GM18951 (cell line): ENCODE measurements around the gene PHACTR3.

ENCODE experiments used
- POLR2A ChIP-seq: IDR thresholded peaks from 4 replicates; pipeline ENCODE4 v1.6.1; 2011; ENCODE audit warnings: mild to moderate bottlenecking; ENCODE audit not compliant: insufficient read length, insufficient read depth; ENCODE audit errors: extremely low read depth
- in situ Hi-C: fragments of 300-500 bp; cut with MboI; formaldehyde crosslinking; loops from one replicate; pipeline ENCODE4 v1.12.0; 2022; ENCODE audit warnings: low sequenced_read_pairs, mixed read lengths, inconsistent platforms; ENCODE audit not compliant: unreplicated experiment

The PHACTR3 gene

GRCh38 chr20:59644371-59644939 is 40.1 kb downstream of the PHACTR3 start:
- no peak for TF ChIP-seq POLR2A
- in situ Hi-C loops, result no loop called here

- in situ Hi-C loops, result no loop called here
- no peak for TF ChIP-seq POLR2A
Measured at GRCh38 chr20:59645271-59645670, 40.9 kb downstream of the PHACTR3 start.

GRCh38 chr20:59645761-59646171 is 41.4 kb downstream of the PHACTR3 start:
- in situ Hi-C loops, result no loop called here
- no peak for TF ChIP-seq POLR2A

- no peak for TF ChIP-seq POLR2A
- in situ Hi-C loops, result no loop called here
Measured at GRCh38 chr20:59646487-59646886, 42.1 kb downstream of the PHACTR3 start.

GRCh38 chr20:59647271-59647670 is 42.9 kb downstream of the PHACTR3 start:
- no peak for TF ChIP-seq POLR2A
- in situ Hi-C loops, result no loop called here

- in situ Hi-C loops, result no loop called here
- TF ChIP-seq POLR2A, result no peak
Measured at GRCh38 chr20:59648466-59649070, 44.2 kb downstream of the PHACTR3 start.

- in situ Hi-C loops, result no loop called here
- no peak for TF ChIP-seq POLR2A
Measured at GRCh38 chr20:59650418-59650817, 46.1 kb downstream of the PHACTR3 start.

- TF ChIP-seq POLR2A, result no peak
- in situ Hi-C loops, result no loop called here
Measured at GRCh38 chr20:59652381-59652780, 48.0 kb downstream of the PHACTR3 start.

- in situ Hi-C loops, result no loop called here
- no peak for TF ChIP-seq POLR2A
Measured at GRCh38 chr20:59656417-59656816, 52.1 kb downstream of the PHACTR3 start.

GRCh38 chr20:59657459-59658046 is 53.2 kb downstream of the PHACTR3 start:
- in situ Hi-C loops, result no loop called here
- no peak for TF ChIP-seq POLR2A

- TF ChIP-seq POLR2A, result no peak
- in situ Hi-C loops, result no loop called here
Measured at GRCh38 chr20:59660471-59660870, 56.1 kb downstream of the PHACTR3 start.

- in situ Hi-C loops, result no loop called here
- no peak for TF ChIP-seq POLR2A
Measured at GRCh38 chr20:59661153-59661552, 56.8 kb downstream of the PHACTR3 start.

- in situ Hi-C loops, result no loop called here
Measured at GRCh38 chr20:59661621-59662020, 57.3 kb downstream of the PHACTR3 start.

GRCh38 chr20:59662161-59662560 is 57.8 kb downstream of the PHACTR3 start:
- in situ Hi-C loops, result no loop called here
- TF ChIP-seq POLR2A, result no peak

More at GRCh38 chr20:59661621-59662020, 57.3 kb downstream of the PHACTR3 start:
- TF ChIP-seq POLR2A, result no peak
